HepG2 (cell line): Measurements from ENCODE around the gene SLCO4A1. TPM values are rescaled to one million over a fixed set of nuclear protein-coding genes. Genes with fewer than 3 reads are reported as not detected.
A peak's percentile ranks its signal among the peaks of the same experiment; 100 is the strongest.

ENCODE experiments used
- ATF7-NPFF ChIP-seq: sonication (generic); formaldehyde crosslinking; IDR thresholded peaks from 2 replicates; pipeline ENCODE4 v1.8.1; 2023; ENCODE audit warnings: mild to moderate bottlenecking, low read depth, missing genetic modification reagents, moderate library complexity
- BRCA1 ChIP-seq: sonication (generic); formaldehyde crosslinking; IDR thresholded peaks from 2 replicates; pipeline ENCODE4 v1.4.0; 2020; ENCODE audit warnings: missing genetic modification reagents
- DPF2 ChIP-seq: sonication (generic); formaldehyde crosslinking; IDR thresholded peaks from 2 replicates; pipeline ENCODE4 v1.4.0; 2020; ENCODE audit warnings: mild to moderate bottlenecking, low read depth, missing genetic modification reagents, borderline replicate concordance
- GABPB1 ChIP-seq: IDR thresholded peaks from 2 replicates; pipeline ENCODE4 v1.6.1; 2016; ENCODE audit warnings: mild to moderate bottlenecking, missing genetic modification reagents, moderate library complexity, missing compliant biosample characterization
- POLR2G ChIP-seq: fragments of 200-400 bp; formaldehyde crosslinking; IDR thresholded peaks from 2 replicates; pipeline ENCODE4 v1.6.1; 2018; ENCODE audit warnings: mild to moderate bottlenecking, low read depth, low read length, moderate library complexity
- SRSF4 ChIP-seq: fragments of 200-400 bp; formaldehyde crosslinking; IDR thresholded peaks from one replicate; pipeline ENCODE4 v1.6.1; 2018; ENCODE audit warnings: mild to moderate bottlenecking, low read depth, low read length, moderate library complexity; ENCODE audit not compliant: poor library complexity, severe bottlenecking
- ZNF12 ChIP-seq: sonication (generic); formaldehyde crosslinking; IDR thresholded peaks from 2 replicates; pipeline ENCODE4 v1.5.0; 2020; ENCODE audit warnings: missing genetic modification reagents
- ZNF549 ChIP-seq: sonication (generic); formaldehyde crosslinking; IDR thresholded peaks from 2 replicates; pipeline ENCODE4 v1.5.0; 2020; ENCODE audit warnings: missing genetic modification reagents
- ZNF569 ChIP-seq: sonication (generic); formaldehyde crosslinking; IDR thresholded peaks from 2 replicates; pipeline ENCODE4 v1.5.0; 2020; ENCODE audit warnings: mild to moderate bottlenecking, missing genetic modification reagents, moderate library complexity, borderline replicate concordance
- ZNF607 ChIP-seq: sonication (generic); formaldehyde crosslinking; IDR thresholded peaks from 2 replicates; pipeline ENCODE4 v1.5.1; 2020; ENCODE audit warnings: missing genetic modification reagents, mild to moderate bottlenecking, borderline replicate concordance
- ZNF674 ChIP-seq: sonication (generic); formaldehyde crosslinking; IDR thresholded peaks from 2 replicates; pipeline ENCODE4 v1.5.0; 2020; ENCODE audit warnings: low read depth, mild to moderate bottlenecking, missing genetic modification reagents
- ZNF703 ChIP-seq: sonication (generic); formaldehyde crosslinking; IDR thresholded peaks from 2 replicates; pipeline ENCODE4 v1.5.1; 2020; ENCODE audit warnings: missing genetic modification reagents, mild to moderate bottlenecking, moderate library complexity, borderline replicate concordance
- ZNF768 ChIP-seq: sonication (generic); formaldehyde crosslinking; IDR thresholded peaks from 2 replicates; pipeline ENCODE4 v1.4.0; 2020; ENCODE audit warnings: missing genetic modification reagents
- ZNF776 ChIP-seq: sonication (generic); formaldehyde crosslinking; IDR thresholded peaks from 2 replicates; pipeline ENCODE4 v1.4.0; 2020; ENCODE audit warnings: mild to moderate bottlenecking, missing genetic modification reagents
- ZNF788 ChIP-seq: sonication (generic); formaldehyde crosslinking; IDR thresholded peaks from 2 replicates; pipeline ENCODE4 v1.5.0; 2020; ENCODE audit warnings: mild to moderate bottlenecking, missing genetic modification reagents, borderline replicate concordance
- ZNF883 ChIP-seq: sonication (generic); formaldehyde crosslinking; IDR thresholded peaks from 2 replicates; pipeline ENCODE4 v1.5.1; 2020; ENCODE audit warnings: mild to moderate bottlenecking, missing genetic modification reagents; ENCODE audit errors: not compliant biosample characterization
- polyA plus RNA-seq, 8 experiments: library from polyadenylated mRNA; depleted of rRNA in 3 of 8; stranded (reverse) in 7 of 8; unstranded in 1 of 8; fragments of >200 nt; fragmentation: Illumina TruSeq in 4 of 8; extraction: Trizol in 4 of 8; gene quantifications; 2 replicates each; pipeline versions ENCODE4 v1.2.1 to v1.2.3, GENCODE V29; 2011 to 2016; ENCODE audit warnings: low read depth in 4 of 8, missing spikeins in 1 of 8, mixed read lengths in 1 of 8; ENCODE audit not compliant: insufficient read depth in 1 of 8
- total RNA-seq, 5 experiments: library from RNA; depleted of rRNA; stranded (reverse); fragments of >200 nt; fragmentation: Illumina TruSeq; extraction: Trizol; gene quantifications; 2 replicates each; pipeline ENCODE4 v1.2.3, GENCODE V29; 2016; ENCODE audit warnings: low read depth in 1 of 5
- TF ChIP-seq, protein P1 (sequence below): sonication (generic); formaldehyde crosslinking; IDR thresholded peaks from 2 replicates; pipeline ENCODE4 v1.5.0; 2020; ENCODE audit warnings: missing genetic modification reagents, mild to moderate bottlenecking, borderline replicate concordance
- TF ChIP-seq, protein P2 (sequence below): sonication (generic); formaldehyde crosslinking; IDR thresholded peaks from 2 replicates; pipeline ENCODE4 v1.4.0; 2020; ENCODE audit warnings: low read depth, missing genetic modification reagents
- TF ChIP-seq, protein P3 (sequence below): sonication (generic); formaldehyde crosslinking; IDR thresholded peaks from 2 replicates; pipeline ENCODE4 v1.4.0; 2020; ENCODE audit warnings: mild to moderate bottlenecking, missing genetic modification reagents

SLCO4A1 gene
- total and polyA plus RNA-seq, 2 of the 13 experiments (the other 11 are each of a cell fraction or from before 2014, with no cell fraction given): 55.5 to 112 TPM

DNA sequence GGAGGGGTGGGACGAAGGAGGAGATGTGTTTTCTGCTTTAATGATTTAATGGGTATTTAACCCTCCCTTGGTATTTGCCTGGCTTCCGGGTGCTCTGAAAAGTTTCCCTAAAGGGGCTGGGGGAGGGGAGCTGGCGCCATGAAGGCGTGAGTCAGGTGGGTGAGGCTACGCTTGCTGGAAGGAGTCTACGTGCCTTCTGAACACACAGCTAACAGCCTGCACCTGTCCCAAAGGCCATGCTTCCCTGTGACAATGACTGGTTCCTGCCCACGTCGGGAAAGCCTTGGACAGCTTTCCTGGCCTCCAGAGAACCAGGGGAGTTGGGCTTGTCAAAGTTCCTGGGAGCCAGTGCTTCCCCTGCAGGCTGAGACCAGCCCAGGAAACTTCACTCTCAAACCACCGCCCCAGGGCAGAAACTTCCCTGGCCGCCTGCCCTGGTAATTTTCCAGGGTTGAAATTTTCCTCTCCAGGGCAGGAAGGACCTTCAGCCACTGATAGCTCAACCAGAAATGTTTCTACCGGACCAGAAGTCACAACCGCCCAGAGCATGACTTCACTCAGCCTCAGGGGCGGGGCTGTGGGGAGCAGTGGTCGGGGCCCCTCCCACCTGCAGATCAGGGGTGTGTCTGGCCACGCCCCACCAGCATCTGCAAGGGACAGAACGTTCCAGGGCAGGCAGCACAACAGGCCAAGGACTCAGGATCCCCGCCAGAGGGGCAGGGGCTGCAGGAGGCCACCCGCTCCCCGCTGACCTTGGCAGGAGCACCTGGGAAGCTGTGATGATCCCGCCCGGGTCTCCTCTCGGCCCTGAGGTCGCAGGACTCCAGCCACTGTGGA is 18.6 kb upstream of the SLCO4A1 start (continued):
- TF ChIP-seq, protein P1, sequence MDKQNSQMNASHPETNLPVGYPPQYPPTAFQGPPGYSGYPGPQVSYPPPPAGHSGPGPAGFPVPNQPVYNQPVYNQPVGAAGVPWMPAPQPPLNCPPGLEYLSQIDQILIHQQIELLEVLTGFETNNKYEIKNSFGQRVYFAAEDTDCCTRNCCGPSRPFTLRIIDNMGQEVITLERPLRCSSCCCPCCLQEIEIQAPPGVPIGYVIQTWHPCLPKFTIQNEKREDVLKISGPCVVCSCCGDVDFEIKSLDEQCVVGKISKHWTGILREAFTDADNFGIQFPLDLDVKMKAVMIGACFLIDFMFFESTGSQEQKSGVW (CRISPR knock-in tag): no peak
- TF ChIP-seq ZNF703 (CRISPR knock-in tag) (0 out of 2 replicates have a peak, but pooled peaks have one; percentile 42), ZNF788 (CRISPR knock-in tag) (peak; percentile 70), DPF2 (CRISPR knock-in tag) (peak; percentile 64; the same call in 1 of the 2 replicates), ZNF549 (CRISPR knock-in tag) (peak; percentile 86; the same call in 1 of the 2 replicates), ATF7-NPFF (CRISPR knock-in tag) (no peak), GABPB1 (CRISPR knock-in tag) (peak; percentile 73), SRSF4 (no peak), ZNF607 (CRISPR knock-in tag) (peak; percentile 98), ZNF768 (CRISPR knock-in tag) (peak; percentile 56; the same call in 1 of the 2 replicates), ZNF569 (CRISPR knock-in tag) (peak; percentile 93), ZNF883 (CRISPR knock-in tag) (no peak), BRCA1 (peak; percentile 51; the same call in 1 of the 2 replicates), POLR2G (peak; percentile 95), ZNF776 (CRISPR knock-in tag) (peak; percentile 35; the same call in 1 of the 2 replicates), ZNF674 (CRISPR knock-in tag) (no peak; the same call in 1 of the 2 replicates), ZNF12 (0 out of 2 replicates have a peak, but pooled peaks have one; percentile 24)
- TF ChIP-seq, protein P2, sequence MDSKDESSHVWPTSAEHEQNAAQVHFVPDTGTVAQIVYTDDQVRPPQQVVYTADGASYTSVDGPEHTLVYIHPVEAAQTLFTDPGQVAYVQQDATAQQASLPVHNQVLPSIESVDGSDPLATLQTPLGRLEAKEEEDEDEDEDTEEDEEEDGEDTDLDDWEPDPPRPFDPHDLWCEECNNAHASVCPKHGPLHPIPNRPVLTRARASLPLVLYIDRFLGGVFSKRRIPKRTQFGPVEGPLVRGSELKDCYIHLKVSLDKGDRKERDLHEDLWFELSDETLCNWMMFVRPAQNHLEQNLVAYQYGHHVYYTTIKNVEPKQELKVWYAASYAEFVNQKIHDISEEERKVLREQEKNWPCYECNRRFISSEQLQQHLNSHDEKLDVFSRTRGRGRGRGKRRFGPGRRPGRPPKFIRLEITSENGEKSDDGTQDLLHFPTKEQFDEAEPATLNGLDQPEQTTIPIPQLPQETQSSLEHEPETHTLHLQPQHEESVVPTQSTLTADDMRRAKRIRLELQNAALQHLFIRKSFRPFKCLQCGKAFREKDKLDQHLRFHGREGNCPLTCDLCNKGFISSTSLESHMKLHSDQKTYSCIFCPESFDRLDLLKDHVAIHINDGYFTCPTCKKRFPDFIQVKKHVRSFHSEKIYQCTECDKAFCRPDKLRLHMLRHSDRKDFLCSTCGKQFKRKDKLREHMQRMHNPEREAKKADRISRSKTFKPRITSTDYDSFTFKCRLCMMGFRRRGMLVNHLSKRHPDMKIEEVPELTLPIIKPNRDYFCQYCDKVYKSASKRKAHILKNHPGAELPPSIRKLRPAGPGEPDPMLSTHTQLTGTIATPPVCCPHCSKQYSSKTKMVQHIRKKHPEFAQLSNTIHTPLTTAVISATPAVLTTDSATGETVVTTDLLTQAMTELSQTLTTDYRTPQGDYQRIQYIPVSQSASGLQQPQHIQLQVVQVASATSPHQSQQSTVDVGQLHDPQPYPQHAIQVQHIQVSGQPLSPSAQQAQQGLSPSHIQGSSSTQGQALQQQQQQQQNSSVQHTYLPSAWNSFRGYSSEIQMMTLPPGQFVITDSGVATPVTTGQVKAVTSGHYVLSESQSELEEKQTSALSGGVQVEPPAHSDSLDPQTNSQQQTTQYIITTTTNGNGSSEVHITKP (CRISPR knock-in tag): peak; percentile 75
- TF ChIP-seq, protein P3, sequence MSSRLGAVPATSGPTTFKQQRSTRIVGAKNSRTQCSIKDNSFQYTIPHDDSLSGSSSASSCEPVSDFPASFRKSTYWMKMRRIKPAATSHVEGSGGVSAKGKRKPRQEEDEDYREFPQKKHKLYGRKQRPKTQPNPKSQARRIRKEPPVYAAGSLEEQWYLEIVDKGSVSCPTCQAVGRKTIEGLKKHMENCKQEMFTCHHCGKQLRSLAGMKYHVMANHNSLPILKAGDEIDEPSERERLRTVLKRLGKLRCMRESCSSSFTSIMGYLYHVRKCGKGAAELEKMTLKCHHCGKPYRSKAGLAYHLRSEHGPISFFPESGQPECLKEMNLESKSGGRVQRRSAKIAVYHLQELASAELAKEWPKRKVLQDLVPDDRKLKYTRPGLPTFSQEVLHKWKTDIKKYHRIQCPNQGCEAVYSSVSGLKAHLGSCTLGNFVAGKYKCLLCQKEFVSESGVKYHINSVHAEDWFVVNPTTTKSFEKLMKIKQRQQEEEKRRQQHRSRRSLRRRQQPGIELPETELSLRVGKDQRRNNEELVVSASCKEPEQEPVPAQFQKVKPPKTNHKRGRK: peak; percentile 59; the same call in 1 of the 2 replicates
